Endothelial cell of umbilical vein (primary cell): ENCODE measurements around the gene NFATC4.

Experiments used
- CTCF ChIP-seq, 2 donors: IDR thresholded peaks; 1 replicate in 1 of 2; 2 replicates in 1 of 2; pipeline ENCODE4 v1.5.1; 2011; ENCODE audit warnings: low read length in 2 of 2, mild to moderate bottlenecking in 2 of 2, moderate library complexity in 2 of 2, control low read depth in 1 of 2, inconsistent platforms in 1 of 2, low read depth in 1 of 2; ENCODE audit not compliant: insufficient read depth in 1 of 2; ENCODE audit errors: extremely low read depth in 1 of 2
- EZH2 ChIP-seq: IDR thresholded peaks from 2 replicates; pipeline ENCODE4 v1.6.1; 2012; ENCODE audit warnings: borderline replicate concordance, low read depth, mild to moderate bottlenecking, moderate library complexity, low read length, inconsistent platforms; ENCODE audit not compliant: severe bottlenecking
- JUN ChIP-seq: IDR thresholded peaks from 2 replicates; pipeline ENCODE4 v1.6.1; 2011; ENCODE audit warnings: borderline replicate concordance, low read depth; ENCODE audit not compliant: insufficient read length, insufficient read depth
- POLR2A ChIP-seq: IDR thresholded peaks from 2 replicates; pipeline ENCODE4 v1.6.1; 2012; ENCODE audit warnings: low read depth, mild to moderate bottlenecking, control low read depth, low read length
- POLR2AphosphoS5 ChIP-seq: IDR thresholded peaks from 2 replicates; pipeline ENCODE4 v1.6.1; 2012; ENCODE audit warnings: low read depth, mild to moderate bottlenecking, control low read depth, low read length, moderate library complexity; ENCODE audit not compliant: insufficient read depth

GRCh38 chr14:24343795-24344660, 24.0 kb upstream of the NFATC4 start:
- no peak for TF ChIP-seq EZH2
- TF ChIP-seq CTCF (IDR thresholded peaks at IDR 0.05; ENCODE audit: extremely low read depth in 1 of 2, insufficient read depth in 1 of 2, low read depth in 1 of 2, low read length in 2 of 2): no peak
- no peak for TF ChIP-seq POLR2AphosphoS5
- TF ChIP-seq JUN: no peak
- no peak for TF ChIP-seq POLR2A
